GM19025 (cell line): ENCODE data around the gene RASSF5.

Source experiments
- ATAC-seq: cut with Tn5 transposase; IDR thresholded peaks from one replicate; pipeline ENCODE4 v1.9.1; 2021; ENCODE audit warnings: mild to moderate bottlenecking, low read depth, moderate library complexity; ENCODE audit not compliant: unreplicated experiment

The RASSF5 gene, protein sequence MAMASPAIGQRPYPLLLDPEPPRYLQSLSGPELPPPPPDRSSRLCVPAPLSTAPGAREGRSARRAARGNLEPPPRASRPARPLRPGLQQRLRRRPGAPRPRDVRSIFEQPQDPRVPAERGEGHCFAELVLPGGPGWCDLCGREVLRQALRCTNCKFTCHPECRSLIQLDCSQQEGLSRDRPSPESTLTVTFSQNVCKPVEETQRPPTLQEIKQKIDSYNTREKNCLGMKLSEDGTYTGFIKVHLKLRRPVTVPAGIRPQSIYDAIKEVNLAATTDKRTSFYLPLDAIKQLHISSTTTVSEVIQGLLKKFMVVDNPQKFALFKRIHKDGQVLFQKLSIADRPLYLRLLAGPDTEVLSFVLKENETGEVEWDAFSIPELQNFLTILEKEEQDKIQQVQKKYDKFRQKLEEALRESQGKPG

DNA sequence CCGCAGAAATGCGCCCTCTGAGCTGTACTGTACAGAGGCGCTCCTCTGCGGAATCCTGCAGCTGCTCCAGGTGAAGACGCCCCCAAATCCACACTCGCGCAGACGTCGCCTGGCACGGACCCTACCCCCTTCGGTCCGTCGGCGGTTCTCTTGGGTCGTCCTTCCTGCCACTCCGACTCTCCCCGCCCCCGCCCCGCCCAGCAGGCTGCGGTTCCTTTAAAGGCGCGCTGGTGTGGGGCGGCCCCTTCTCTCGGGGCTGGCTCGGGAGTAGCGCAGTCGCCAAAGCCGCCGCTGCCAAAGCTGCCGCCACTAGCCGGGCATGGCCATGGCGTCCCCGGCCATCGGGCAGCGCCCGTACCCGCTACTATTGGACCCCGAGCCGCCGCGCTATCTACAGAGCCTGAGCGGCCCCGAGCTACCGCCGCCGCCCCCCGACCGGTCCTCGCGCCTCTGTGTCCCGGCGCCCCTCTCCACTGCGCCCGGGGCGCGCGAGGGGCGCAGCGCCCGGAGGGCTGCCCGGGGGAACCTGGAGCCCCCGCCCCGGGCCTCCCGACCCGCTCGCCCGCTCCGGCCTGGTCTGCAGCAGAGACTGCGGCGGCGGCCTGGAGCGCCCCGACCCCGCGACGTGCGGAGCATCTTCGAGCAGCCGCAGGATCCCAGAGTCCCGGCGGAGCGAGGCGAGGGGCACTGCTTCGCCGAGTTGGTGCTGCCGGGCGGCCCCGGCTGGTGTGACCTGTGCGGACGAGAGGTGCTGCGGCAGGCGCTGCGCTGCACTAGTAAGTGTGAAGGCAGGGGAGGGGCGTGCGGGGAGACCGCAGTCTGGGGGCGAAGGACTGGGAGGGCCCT lies at the start of gene RASSF5:
Gene RASSF5, plus strand, starts transcription at position 248 of the 846 bp plus-strand sequence. Its CDS starts 72 bp downstream, at position 320.
- peak; percentile 52 for ATAC-seq

DNA sequence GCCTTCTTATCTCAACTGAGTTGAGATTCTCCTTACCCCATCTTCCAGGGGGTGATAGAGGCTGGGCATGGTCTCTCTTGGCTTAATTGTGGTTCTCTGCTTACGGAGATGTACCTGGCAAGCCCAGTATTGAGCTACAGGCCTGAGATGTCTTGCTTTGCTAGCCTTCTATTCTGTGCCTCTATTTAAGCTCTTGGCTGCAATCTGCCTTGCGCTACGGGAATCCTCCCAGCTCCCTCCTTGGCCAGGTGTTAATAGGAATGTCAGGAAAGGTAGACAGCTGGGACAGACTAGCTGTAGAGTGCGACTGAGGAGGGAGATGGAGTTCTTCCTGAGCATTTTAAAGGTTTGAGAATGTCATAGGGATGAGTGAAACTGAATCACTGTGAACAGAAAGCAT lies 47.6 kb upstream of the RASSF5 start:
- no peak for ATAC-seq

DNA sequence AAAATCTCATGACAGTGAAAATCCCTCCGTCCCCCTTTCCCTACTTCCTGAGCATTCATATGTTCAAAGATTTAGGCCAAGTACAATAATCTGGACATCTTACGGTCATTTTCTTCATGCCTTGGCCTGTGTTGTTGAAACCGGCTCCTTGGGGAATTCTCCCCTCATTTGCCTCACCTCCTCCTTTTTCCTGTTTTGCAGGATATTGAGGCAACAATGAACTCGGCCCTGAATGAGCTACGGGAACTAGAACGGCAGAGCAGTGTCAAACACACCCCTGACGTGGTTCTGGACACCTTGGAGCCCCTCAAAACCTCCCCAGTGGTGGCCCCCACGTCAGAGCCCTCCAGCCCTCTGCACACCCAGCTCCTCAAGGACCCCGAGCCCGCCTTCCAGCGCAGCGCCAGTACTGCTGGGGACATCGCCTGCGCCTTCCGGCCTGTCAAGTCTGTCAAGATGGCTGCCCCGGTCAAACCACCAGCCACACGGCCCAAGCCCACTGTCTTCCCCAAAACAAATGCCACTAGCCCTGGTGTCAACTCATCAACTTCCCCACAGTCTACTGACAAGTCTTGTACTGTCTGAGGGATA lies 46.4 kb upstream of the RASSF5 start:
- ATAC-seq, result no peak

DNA sequence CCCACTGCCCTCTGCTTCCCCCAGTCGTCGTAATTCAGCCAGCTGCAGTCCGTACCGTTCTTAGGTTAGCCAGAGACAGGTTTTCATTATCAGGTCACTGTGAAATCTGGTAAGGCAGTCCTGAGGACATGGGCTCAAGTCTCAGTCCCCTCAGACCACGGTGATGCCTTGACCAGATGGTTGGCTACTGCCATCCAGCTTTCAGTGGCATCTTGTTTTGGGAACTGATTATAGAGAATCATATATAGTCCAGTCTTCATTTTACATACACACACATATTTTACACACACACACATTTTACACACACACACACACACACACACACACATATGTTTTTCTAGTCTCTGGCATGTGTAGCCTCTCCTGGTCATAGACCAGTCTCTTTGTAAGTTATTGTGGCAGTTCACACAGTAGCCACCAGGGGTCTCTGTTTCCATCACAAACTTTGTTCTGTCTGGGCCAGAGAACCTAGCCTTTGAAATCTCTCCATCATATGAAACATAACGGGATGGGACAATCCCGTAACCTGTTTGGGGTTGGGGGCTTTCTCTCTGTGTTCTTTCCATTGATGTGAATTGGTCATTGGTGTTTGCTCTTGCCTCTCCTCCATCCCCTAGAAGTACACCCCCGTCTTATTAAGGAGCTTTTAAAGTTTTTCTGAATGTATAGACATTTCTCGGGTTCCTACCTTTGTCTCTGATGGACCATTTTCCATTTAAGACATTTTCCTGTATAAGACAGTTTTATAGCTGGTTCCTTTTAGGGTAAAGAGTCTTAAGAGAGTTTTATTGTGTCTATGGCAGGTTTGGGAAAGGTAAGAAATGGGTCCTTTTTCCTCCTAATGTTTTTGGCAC lies 45.5 kb upstream of the RASSF5 start:
- ATAC-seq, result no peak

DNA sequence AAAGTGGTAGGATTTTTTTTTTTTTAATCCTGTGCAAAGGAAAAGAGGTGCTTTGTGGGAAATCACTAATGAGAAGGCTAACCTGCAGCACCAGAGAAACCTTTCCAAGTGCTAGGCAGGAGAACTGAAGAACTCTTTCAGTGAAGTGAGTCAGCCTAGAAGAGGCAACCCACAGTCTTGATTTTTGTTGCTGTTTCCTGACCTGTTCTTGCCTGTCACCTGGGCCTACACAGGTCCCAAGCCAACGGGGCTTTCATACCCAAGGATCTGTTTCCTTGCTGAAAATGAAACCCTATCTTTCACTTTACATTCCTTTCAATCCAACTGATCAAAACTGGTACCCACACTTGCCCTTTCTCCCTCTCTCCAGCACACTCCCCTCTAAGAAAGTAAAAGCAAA lies 44.2 kb upstream of the RASSF5 start:
- no peak for ATAC-seq

DNA sequence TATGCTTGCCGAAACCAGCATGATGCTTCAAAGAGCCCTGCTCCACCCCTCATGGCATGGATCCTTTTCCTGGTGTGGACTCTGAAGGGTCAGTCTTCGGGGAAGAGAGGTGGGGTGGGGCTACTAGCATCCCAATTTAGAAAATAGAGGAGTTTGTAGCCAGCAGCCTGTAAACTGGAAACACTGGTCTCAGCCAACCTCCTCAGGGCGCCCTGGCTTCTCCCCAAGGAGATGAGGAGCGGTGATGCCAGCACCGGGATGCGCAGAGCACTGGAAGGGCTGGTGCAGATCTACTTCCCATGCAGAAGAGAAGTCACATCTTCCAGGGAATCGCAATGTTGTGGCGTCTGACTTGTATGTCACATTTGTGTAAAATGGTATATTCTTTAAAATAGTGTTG lies 43.4 kb upstream of the RASSF5 start:
- no peak for ATAC-seq

DNA sequence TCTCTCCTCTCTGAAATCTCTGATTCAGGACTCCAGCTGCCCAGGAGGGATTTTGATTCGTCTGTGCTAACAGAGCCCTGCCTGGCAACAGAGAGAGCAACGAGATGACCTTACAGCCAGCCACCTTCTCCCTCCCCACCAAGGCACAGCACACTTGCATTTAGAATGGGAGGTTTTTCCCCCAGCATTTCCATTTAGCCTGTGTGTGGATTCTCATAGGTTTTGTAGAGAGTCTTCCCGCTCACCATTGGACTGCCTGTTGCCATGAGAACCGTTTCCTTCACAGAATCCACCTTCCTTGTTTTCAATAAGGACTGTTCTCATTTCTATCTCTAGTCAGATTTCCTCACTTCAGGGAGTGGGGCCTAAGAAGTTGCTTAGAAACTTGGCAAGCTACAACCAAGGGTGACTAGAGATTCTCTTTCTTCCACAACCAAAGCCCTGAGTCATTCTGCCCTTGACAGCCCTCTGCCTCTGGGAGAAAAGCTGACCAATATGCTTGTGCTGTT lies 42.8 kb upstream of the RASSF5 start:
- ATAC-seq, result no peak

DNA sequence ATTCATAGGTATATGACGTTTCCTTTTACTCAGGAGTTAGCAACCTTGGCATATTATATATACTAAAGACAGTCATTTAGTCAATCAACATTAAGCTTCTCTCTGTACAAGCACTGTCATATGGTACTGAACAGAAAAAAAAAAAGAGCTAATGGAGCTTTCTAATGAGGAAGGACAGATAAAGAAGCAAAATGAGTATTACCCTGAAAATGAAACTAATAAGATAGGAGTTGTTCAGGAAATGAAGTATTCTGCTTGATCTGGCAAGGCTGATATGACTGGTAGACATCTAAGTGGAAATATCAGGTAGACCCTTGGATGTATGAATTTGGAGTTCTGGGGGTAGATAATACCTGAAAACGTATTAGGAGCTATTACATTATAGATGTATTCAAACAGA lies 41.4 kb upstream of the RASSF5 start:
- no peak for ATAC-seq

DNA sequence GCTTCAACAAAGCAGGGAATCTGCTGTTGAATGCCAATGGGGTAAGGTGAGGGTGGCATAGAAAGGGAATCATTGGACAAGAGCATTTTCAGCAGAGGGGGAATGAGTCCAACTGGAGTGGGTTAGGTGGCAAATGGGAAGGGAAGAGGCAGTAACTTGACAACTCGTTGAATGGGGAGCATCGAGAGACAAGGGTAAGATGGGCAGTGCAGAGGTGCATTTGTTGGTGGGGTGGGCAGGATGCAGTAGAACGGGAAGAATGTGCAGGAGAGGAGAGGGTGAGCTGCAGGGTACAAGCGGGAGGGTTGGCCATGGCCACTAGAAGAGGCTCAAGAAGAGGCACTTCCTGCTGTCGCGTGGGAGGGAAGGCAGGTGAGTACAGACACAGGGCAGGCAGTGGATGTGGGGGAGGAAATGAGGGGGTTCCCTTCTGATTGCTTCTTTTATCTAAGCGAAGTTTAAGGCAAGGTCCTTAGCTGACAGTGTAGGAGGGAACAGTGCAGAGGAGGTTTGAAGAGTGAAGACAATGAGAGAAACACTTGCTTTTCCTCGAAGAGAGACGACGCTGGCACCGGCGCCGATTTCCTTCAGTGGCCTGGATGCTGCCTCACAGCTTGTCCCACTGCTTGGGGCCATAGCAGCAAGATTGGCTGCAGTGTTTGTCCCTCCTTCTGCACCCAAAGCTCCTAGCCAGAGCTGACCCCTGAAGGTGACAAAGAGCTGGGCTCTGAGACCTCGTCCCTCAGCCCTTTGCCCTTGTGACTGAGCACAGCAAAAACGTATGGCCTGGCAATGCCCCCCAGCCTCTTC lies 40.3 kb upstream of the RASSF5 start:
- ATAC-seq, result no peak

DNA sequence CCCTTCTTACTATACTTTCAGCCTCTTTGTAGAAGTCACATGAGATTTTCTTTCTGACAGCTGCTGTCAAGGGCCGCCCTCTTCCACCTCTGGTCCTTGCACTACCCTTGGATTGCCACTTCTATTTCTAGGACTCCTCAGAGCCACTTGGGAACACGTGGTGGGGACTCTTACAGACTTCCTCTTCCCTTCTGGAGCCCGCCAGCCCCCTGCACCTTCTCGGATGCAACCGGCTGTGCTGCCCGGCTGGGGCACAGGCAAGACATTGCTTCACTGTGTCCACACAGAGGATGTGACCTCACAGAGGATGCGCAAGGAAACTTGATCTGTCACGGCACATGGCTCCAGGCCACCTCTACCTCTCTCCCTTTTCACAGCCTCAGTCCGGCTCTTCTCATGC lies 39.4 kb upstream of the RASSF5 start:
- ATAC-seq, result no peak

DNA sequence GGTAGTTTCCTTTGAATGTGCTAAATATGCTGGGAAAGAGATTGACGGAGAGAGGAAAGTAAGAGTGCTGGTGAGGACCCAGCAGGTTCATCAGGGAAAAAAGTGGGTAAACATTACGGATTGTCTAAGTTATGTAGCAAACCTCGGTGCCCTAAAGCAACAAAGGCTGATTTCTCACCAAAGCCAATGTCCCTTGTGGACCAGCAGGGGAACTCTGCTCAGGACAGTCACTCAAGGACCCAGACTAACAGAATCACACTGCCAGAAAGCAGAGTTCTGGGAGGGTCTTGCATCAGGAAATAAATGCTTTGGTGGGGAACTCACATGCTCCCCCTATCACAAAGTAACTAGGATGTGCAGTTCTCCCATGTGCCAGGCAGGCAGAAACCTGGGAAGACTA lies 38.8 kb upstream of the RASSF5 start:
- ATAC-seq, result no peak

DNA sequence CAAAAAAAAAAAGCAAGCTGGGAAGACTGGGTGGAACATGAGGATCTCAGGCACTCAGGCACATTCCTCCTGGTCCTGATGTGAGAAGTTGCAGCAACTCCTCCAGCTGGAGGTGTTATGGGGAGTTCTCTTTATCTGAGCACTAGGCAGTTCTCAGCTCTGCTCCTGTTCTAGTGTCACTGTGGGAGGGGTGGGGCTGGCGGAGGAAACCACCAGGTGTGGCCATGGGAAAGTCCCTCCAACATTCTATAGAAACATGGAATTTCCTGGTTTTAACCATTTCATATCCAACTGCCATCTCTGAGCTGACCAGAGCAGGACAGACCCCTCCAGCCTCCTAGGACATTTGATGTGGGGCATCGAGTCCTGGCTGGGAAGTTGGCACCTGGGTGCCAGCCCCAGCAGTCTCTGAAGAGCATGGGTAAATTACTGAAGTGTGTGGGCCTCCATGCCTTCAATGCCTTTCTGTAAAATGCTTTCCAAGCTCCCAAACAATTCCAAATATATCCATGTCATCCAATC lies 37.9 kb upstream of the RASSF5 start:
- no peak for ATAC-seq

DNA sequence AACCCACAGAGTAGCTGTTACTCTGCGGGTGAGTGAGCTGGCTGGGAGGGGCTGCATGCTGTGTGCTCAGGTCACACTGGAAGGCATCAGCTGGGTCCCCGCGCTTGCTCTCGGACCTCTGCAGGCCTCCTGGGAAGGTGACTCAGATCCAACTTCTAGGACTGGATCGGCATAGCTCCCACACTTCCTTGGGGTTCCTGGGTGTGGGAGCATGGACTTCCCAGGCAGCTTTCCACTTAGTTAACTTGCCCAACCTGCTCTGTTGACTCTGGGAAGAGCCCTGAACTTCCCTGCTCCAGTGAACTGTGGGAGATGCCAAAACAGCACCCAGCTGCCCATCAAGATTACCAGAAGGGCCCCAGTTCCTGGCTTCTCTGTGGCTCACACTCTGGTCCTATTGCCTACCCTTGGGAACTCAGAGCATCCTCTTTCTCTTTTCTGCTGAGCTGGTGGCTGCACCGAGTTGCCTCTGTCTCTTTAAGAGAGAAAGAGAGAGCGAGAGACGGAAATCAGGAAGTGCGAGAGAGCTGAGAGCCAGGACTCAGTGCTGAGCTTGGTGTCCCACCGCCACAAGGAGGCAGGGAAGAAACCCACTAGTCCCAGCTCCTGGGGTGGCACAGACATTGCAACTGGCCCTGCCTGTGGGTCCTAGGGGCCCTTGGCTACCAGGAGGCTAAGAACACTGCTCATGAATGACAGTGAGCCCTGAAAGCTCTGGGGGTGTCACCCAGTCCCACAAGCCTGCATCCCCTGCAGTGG lies 37.2 kb upstream of the RASSF5 start, which contains the start of gene IKBKE:
Gene IKBKE, plus strand, starts transcription at position 544 of the 759 bp plus-strand sequence. CDS start 2,752 bp downstream, outside the sequence.
- ATAC-seq, result peak; percentile 57

DNA sequence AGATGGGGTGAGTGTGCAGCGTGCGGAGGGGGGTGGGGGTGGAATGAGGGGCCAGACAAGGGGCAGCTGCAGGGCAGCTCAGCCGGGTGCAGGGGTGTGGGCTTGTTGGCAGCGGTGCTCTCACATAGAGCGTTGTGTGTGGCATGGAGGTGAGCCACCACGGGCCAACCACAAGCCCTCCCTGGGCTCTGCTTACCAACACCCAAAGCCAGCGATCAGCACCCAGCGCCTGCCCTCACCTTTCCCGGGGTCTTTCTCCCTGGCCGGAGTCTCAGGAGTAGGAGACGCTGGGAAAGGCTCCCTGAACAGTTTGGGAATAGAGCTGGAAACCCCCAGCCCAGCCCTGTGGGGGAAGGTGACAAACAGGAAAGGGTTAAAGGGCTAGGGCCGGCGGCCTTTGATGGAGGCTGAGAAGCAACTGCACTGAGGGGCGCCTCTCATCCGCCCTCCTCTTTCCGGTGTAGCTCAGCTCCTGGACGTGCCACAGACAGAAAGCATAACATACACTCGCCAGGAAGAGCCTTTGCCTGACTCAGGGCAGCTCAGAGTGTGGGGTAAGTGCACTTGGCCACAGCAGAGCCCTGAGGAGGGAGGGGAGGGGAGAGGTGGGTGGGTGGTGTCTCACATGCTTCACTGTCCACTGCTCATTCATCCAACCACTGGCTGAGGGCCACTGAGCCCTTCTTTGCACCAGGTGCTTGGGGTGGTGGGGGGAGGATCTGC lies 36.5 kb upstream of the RASSF5 start:
- no peak for ATAC-seq

DNA sequence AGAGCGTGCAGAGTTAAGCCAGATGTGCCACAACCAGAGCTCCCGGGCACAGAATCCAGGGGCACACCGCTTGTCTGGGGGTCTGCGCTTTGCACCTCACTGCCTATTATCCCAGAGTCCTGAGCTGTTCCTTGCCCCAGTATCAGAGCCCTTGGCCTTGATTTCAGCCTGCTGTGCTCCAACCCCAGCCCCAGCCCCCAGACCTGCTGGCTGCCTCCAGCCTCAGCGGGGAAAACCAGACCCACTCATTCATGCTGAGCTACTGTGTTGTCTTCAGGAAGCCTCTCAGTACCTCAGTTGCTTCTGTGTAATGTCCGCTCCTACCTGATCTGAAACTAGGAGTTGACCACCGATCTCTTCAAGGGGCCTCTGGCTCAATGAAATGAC lies 35.9 kb upstream of the RASSF5 start:
- no peak for ATAC-seq

DNA sequence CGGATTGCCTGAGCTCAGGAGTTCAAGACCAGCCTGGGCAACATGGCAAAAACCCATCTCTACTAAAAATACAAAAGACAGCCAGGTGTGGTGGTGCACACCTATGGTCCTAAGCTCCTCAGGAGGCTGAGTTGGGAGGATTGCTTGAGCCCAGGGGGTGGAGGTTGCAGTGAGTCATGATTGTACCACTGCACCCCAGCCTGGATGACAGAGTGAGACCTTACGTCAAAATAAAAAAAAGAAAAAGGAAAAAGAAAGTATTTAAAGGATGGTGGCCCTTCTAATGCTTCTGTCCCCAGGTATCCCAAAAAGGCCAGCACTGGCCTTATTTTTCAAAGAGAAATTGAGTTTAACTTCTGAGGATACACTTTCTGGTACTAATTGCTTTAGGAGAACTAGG lies 35.3 kb upstream of the RASSF5 start:
- ATAC-seq, result no peak

DNA sequence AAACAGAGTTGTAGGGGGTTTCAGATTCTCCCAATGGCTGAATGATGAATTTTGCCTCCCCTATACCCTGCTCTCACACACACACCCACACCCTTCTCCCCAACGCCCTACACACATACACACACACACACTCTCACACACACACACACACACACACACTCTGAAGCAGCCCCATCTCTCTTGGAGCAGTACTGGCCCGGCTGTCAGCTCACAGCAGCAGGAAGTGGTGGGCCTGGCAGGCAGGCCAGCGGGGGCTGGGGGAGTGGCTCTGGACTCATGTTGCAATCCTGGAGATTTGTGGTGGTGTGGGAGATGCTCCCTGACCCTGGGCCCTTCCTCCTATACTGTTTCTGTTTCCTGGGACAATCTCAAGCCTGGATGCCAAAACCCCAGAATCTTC lies 34.9 kb upstream of the RASSF5 start:
- ATAC-seq, result no peak

DNA sequence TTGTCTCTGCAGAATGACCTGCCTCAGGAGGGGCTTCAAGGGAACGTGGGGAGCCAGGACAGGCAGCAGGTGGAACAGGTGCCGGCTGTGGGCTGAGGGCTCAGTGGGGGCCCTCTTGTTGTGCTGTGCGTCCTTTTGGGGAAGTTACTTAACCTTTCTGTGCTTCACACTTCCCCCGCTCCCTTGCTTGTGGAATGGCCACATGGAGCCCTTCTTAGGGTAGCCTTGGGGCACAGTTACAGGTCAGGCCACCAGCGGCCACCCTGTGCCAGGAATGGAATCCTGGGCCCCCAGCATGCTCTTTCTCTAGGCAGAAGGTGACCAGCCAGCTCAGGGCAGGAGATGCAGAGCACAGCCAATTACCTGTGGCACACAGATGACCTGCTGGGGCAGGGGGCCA lies 34.4 kb upstream of the RASSF5 start:
- no peak for ATAC-seq
